Osteoblast (primary cell): Measurements from ENCODE around the gene GPR149. TPM values are rescaled to one million over a fixed set of nuclear protein-coding genes. Genes with fewer than 3 reads are reported as not detected.

Experiments
- DNase-seq: peaks from one replicate; pipeline ENCODE4 v3.0.0; 2011; ENCODE audit warnings: low spot score, mixed read lengths; ENCODE audit not compliant: insufficient read length; ENCODE audit errors: missing footprints
- H2AFZ ChIP-seq: 2 replicates; pipeline ENCODE4 v1.6.0; 2011; ENCODE audit warnings: mild to moderate bottlenecking, low read length
- H3K27ac ChIP-seq: 2 replicates; pipeline ENCODE4 v1.5.1; 2011; ENCODE audit warnings: mild to moderate bottlenecking, low read depth, low read length, moderate library complexity
- H3K27me3 ChIP-seq: 2 replicates; pipeline ENCODE4 v1.6.0; 2012; ENCODE audit warnings: mild to moderate bottlenecking, control low read depth, inconsistent platforms, low read length, moderate library complexity; ENCODE audit not compliant: insufficient read depth
- H3K36me3 ChIP-seq: 2 replicates; pipeline ENCODE4 v1.5.1; 2011; ENCODE audit warnings: mild to moderate bottlenecking, low read length, control low read depth, moderate library complexity; ENCODE audit not compliant: insufficient read depth
- H3K4me1 ChIP-seq: 2 replicates; pipeline ENCODE4 v1.5.1; 2011; ENCODE audit warnings: mild to moderate bottlenecking, low read length, control low read depth, moderate library complexity; ENCODE audit not compliant: insufficient read depth
- H3K4me2 ChIP-seq: 2 replicates; pipeline ENCODE4 v1.6.0; 2011; ENCODE audit warnings: mild to moderate bottlenecking, low read length; ENCODE audit not compliant: insufficient read depth
- H3K4me3 ChIP-seq: fragments of 200-600 bp; sonication (generic); 3 replicates; pipeline ENCODE4 v1.5.1; 2012; ENCODE audit warnings: mild to moderate bottlenecking, low read length, inconsistent platforms; ENCODE audit not compliant: insufficient read depth
- H3K79me2 ChIP-seq: 2 replicates; pipeline ENCODE4 v1.6.0; 2012; ENCODE audit warnings: mild to moderate bottlenecking, low read length, control low read depth, inconsistent platforms; ENCODE audit not compliant: insufficient read depth
- H3K9me3 ChIP-seq: 2 replicates; pipeline ENCODE4 v1.5.1; 2011; ENCODE audit warnings: low read depth, low read length, control low read depth
- H4K20me1 ChIP-seq: 2 replicates; pipeline ENCODE4 v1.6.0; 2012; ENCODE audit warnings: mild to moderate bottlenecking, low read length, control low read depth; ENCODE audit not compliant: insufficient read depth
- total RNA-seq: library from RNA; depleted of rRNA; stranded (reverse); fragments of >200 nt; gene quantifications from 2 replicates; pipeline ENCODE4 v1.2.3, GENCODE V29; 2012
- TF ChIP-seq, protein P1 (sequence below): IDR thresholded peaks from 2 replicates; pipeline ENCODE4 v1.5.1; 2011; ENCODE audit warnings: mild to moderate bottlenecking, low read depth, low read length, moderate library complexity; ENCODE audit errors: extremely low read depth

GPR149 gene
- total RNA-seq, 1 donor, result not detected

DNA sequence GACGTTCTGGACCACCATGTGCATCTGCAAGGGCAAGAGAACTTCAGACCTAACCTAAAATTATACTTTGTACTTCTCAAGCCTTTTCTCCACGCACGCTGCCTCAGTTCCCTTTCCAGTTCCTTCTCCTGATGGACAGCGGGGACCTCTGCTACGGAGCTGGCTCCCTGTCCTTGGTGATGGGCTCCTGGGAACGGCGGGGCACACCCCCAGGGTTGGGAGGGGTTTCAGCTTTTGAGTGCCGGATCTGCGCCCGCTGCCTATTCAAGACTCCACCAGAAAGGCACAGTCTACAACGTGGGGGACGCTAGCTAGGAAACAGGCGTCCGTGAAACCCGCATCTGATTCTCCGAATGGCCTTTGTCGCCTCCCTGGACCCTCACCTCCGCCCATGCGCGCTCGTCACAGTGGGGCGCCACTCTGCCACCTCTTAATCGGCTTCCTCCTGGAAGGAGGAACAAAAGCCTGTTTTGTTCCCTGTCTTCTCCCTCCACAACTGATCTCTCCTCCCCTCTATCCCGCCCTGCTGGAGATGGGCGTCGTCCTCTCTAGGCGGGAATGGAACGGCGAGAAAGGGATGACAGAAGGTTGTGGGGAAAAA lies 2.2 kb downstream of the GPR149 start:
- TF ChIP-seq, protein P1, sequence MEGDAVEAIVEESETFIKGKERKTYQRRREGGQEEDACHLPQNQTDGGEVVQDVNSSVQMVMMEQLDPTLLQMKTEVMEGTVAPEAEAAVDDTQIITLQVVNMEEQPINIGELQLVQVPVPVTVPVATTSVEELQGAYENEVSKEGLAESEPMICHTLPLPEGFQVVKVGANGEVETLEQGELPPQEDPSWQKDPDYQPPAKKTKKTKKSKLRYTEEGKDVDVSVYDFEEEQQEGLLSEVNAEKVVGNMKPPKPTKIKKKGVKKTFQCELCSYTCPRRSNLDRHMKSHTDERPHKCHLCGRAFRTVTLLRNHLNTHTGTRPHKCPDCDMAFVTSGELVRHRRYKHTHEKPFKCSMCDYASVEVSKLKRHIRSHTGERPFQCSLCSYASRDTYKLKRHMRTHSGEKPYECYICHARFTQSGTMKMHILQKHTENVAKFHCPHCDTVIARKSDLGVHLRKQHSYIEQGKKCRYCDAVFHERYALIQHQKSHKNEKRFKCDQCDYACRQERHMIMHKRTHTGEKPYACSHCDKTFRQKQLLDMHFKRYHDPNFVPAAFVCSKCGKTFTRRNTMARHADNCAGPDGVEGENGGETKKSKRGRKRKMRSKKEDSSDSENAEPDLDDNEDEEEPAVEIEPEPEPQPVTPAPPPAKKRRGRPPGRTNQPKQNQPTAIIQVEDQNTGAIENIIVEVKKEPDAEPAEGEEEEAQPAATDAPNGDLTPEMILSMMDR, result no peak
- no peak overlapping the region for H2AFZ ChIP-seq

DNA sequence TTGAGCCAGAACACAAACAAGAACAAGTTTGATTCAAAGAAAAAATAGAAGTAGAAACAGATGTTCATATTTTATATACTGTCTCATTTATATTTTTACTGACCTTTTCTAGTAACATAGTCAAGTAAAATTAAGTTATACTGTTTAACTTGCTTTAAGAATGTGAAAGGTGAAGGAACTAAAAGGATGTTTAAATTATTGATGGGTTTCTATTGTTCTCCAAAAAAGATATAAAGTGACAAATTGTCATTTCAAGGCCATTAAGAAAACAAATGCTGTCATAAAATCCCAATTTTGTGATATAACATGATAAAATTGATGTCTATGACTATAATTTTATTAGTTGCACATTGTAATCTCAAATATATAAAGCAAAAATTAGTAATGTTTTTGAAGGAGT lies 7.3 kb downstream of the GPR149 start:
- Histone ChIP-seq H3K27me3 (no peaks in the 10 kb centered on the region), H3K27ac (no peak overlapping the region), H3K4me2 (no peak overlapping the region), H3K4me3 (no peak overlapping the region), H3K9me3 (no peaks in the 10 kb centered on the region), H4K20me1 (no peaks in the 10 kb centered on the region), H3K4me1 (no peaks in the 10 kb centered on the region), H3K79me2 (no peaks in the 10 kb centered on the region), H2AFZ (no peak overlapping the region), H3K36me3 (no peaks in the 10 kb centered on the region)
- TF ChIP-seq, protein P1, result no peak
- DNase-seq, result no peak

More for the DNA sequence above, 2.2 kb downstream of the GPR149 start:
- H3K27ac ChIP-seq, result no peak overlapping the region
- peak overlapping the region; percentile 0 for H3K4me2 ChIP-seq
- H3K9me3 ChIP-seq, result no peaks in the 10 kb centered on the region
- H3K4me3 ChIP-seq, result no peak overlapping the region
- no peaks in the 10 kb centered on the region for H3K79me2 ChIP-seq
- DNase-seq, result no peak
- peaks cover 9% of the 10 kb centered on the region for H3K27me3 ChIP-seq
- H3K36me3 ChIP-seq, result no peaks in the 10 kb centered on the region
- no peaks in the 10 kb centered on the region for H3K4me1 ChIP-seq
- H4K20me1 ChIP-seq, result no peaks in the 10 kb centered on the region

DNA sequence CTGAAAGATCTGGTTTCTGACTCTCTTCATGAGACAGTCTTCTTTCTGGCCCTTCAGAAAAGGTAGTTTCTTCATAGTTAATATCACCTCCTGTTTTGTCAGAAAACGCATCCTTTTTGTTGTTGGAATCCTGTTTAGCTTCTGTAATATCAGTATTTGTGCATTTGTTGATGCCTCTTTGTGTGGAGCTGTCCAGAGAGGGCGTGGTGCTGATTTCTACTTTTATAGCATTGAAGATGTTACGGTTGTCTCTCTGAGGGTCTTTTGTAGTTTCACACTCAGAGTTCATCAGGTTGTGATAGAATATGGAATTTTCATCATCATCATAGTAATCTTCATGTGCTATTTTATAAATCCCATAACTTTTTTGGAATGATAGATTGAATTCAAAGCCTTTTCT lies 8.9 kb downstream of the GPR149 start:
- H3K27me3 ChIP-seq, result no peaks in the 10 kb centered on the region
- no peak overlapping the region for H2AFZ ChIP-seq
- H3K4me2 ChIP-seq, result no peak overlapping the region
- H4K20me1 ChIP-seq, result no peaks in the 10 kb centered on the region
- DNase-seq, result no peak
- no peaks in the 10 kb centered on the region for H3K79me2 ChIP-seq
- H3K9me3 ChIP-seq, result no peaks in the 10 kb centered on the region
- H3K36me3 ChIP-seq, result no peaks in the 10 kb centered on the region
- TF ChIP-seq, protein P1, result no peak
- H3K27ac ChIP-seq, result no peak overlapping the region
- no peak overlapping the region for H3K4me3 ChIP-seq
- no peaks in the 10 kb centered on the region for H3K4me1 ChIP-seq

DNA sequence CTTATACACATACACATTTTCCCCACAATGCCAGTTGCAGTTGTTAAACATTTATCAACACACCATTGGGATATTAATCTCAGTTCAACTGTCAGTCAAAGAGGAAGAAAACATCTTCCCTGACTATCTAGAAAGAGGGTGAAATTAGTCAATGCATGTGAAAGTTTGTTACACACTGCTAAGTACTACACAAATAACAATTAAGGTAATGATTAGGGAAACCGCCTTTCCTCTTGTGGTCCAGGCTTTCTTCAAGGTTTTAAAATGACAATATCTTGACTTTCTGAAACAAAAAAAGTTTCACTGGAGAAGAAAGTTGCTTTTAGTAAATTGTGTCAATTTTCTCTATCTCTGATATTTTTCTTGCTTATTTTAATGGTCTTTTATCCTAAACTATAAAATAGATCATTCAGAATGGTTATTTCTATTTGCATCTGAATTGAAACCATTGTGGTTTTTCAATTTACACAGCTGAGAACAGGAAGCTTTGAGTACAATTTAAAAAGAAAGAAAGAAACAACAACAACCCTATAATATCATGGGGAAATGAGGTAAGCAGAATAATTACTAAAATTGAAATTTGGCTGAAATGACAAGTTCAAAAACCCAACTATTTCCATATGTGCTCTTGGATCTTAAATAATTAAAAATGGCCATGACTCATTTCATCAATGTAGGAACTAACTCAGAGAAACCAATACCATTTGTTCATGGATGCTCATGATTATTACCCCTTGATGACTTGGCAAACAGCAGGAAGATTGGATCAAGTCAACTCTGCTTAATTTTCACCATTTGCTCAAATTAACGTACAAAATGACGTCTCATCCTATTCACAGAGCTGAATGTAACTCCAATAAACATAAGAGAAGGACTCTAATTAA lies 31.7 kb downstream of the GPR149 start:
- no peaks in the 10 kb centered on the region for H3K36me3 ChIP-seq
- no peaks in the 10 kb centered on the region for H4K20me1 ChIP-seq
- no peaks in the 10 kb centered on the region for H3K9me3 ChIP-seq
- no peaks in the 10 kb centered on the region for H3K79me2 ChIP-seq
- TF ChIP-seq, protein P1, result no peak
- no peak overlapping the region for H2AFZ ChIP-seq
- no peaks in the 10 kb centered on the region for H3K4me1 ChIP-seq
- DNase-seq, result no peak
- no peak overlapping the region for H3K27ac ChIP-seq
- H3K4me3 ChIP-seq, result no peak overlapping the region
- no peak overlapping the region for H3K4me2 ChIP-seq
- H3K27me3 ChIP-seq, result no peaks in the 10 kb centered on the region
